Keratinocyte (primary cell): ENCODE data around the gene FAM136A. TPM values are rescaled to one million over a fixed set of nuclear protein-coding genes. Genes with fewer than 3 reads are reported as not detected.
A peak's percentile ranks its signal among the peaks of the same experiment; 100 is the strongest.

ENCODE experiments used
- DNase-seq: peaks from one replicate; pipeline ENCODE4 v3.0.0-alpha.2; 2011; ENCODE audit warnings: low read depth, missing footprints, low spot score
- FAIRE-seq: peaks from 2 replicates; lab custom pipeline; 2011; peaks lifted over from hg19 to GRCh38; lab: Jason Lieb, UNC
- H2AFZ ChIP-seq: 2 replicates; pipeline ENCODE4 v1.6.0; 2012; ENCODE audit warnings: low read length, control low read depth, inconsistent platforms; ENCODE audit not compliant: control insufficient read depth
- H3K27ac ChIP-seq: 2 replicates; pipeline ENCODE4 v1.5.1; 2011; ENCODE audit warnings: low read length; ENCODE audit not compliant: control insufficient read depth, insufficient read depth
- H3K27me3 ChIP-seq: 3 replicates; pipeline ENCODE4 v1.6.0; 2011; ENCODE audit warnings: low read length; ENCODE audit not compliant: control insufficient read depth, insufficient read depth; ENCODE audit errors: extremely low read depth
- H3K36me3 ChIP-seq, 2 experiments: 2 replicates in 1 of 2; 3 replicates in 1 of 2; pipeline ENCODE4 v1.5.1; 2011; ENCODE audit warnings: low read length in 2 of 2, mild to moderate bottlenecking in 1 of 2; ENCODE audit not compliant: control insufficient read depth in 2 of 2, insufficient read depth in 2 of 2; ENCODE audit errors: extremely low read depth in 1 of 2
- H3K4me1 ChIP-seq: 3 replicates; pipeline ENCODE4 v1.5.1; 2011; ENCODE audit warnings: low read length; ENCODE audit not compliant: control insufficient read depth, insufficient read depth; ENCODE audit errors: extremely low read depth
- H3K4me2 ChIP-seq: 3 replicates; pipeline ENCODE4 v1.6.0; 2011; ENCODE audit warnings: low read depth, low read length; ENCODE audit not compliant: control insufficient read depth, insufficient read depth; ENCODE audit errors: extremely low read depth
- H3K4me3 ChIP-seq, 3 experiments: fragments of 200-600 bp in 1 of 3; sonication (generic) in 1 of 3; 2 replicates in 2 of 3; 3 replicates in 1 of 3; pipeline ENCODE4 v1.5.1; 2011 to 2016; ENCODE audit warnings: low read length in 3 of 3, mild to moderate bottlenecking in 3 of 3, control low read depth in 2 of 3, inconsistent platforms in 1 of 3, low read depth in 1 of 3, mixed read lengths in 1 of 3, mixed run types in 1 of 3, moderate library complexity in 1 of 3; ENCODE audit not compliant: control insufficient read depth in 2 of 3, insufficient read depth in 2 of 3; ENCODE audit errors: extremely low read depth in 1 of 3
- H3K79me2 ChIP-seq: 2 replicates; pipeline ENCODE4 v1.6.0; 2012; ENCODE audit warnings: low read length; ENCODE audit not compliant: control insufficient read depth, insufficient read depth
- H3K9ac ChIP-seq: 3 replicates; pipeline ENCODE4 v1.6.0; 2011; ENCODE audit warnings: low read length; ENCODE audit not compliant: control insufficient read depth, insufficient read depth; ENCODE audit errors: extremely low read depth
- H3K9me1 ChIP-seq: 3 replicates; pipeline ENCODE4 v1.6.0; 2011; ENCODE audit warnings: low read length; ENCODE audit not compliant: control insufficient read depth, insufficient read depth; ENCODE audit errors: extremely low read depth
- H3K9me3 ChIP-seq: 2 replicates; pipeline ENCODE4 v1.5.1; 2012; ENCODE audit warnings: low read depth, low read length; ENCODE audit not compliant: control insufficient read depth
- H4K20me1 ChIP-seq: 3 replicates; pipeline ENCODE4 v1.6.0; 2011; ENCODE audit warnings: low read length; ENCODE audit not compliant: control insufficient read depth, insufficient read depth; ENCODE audit errors: extremely low read depth
- CTCF ChIP-seq, 3 experiments: IDR thresholded peaks in 1 of 3; conservative IDR thresholded peaks in 1 of 3; optimal IDR thresholded peaks in 1 of 3; 2 replicates in 2 of 3; 3 replicates in 1 of 3; pipeline versions ENCODE3 to v1.5.1; 2011; ENCODE audit warnings: low read length in 3 of 3, mild to moderate bottlenecking in 3 of 3, moderate library complexity in 2 of 3, control low read depth in 1 of 3, inconsistent platforms in 1 of 3; ENCODE audit not compliant: insufficient read depth in 2 of 3; ENCODE audit errors: extremely low read depth in 1 of 3
- EZH2 ChIP-seq: IDR thresholded peaks from one replicate; pipeline ENCODE4 v1.6.1; 2012; ENCODE audit warnings: inconsistent platforms, mild to moderate bottlenecking, low read length, moderate library complexity
- dilution Hi-C: fragments of 300-500 bp; cut with MboI; formaldehyde crosslinking; loops from one replicate; pipeline ENCODE4 v1.7.0; 2020; ENCODE audit warnings: low sequenced_read_pairs; ENCODE audit not compliant: extremely low pct_ligation_motif_present
- polyA plus RNA-seq, 5 experiments: library from polyadenylated mRNA; depleted of rRNA in 3 of 5; stranded (reverse) in 3 of 5; stranded (forward) in 1 of 5; unstranded in 1 of 5; fragments of >200 nt; gene quantifications; 1 replicate in 1 of 5; 2 replicates in 3 of 5; 3 replicates in 1 of 5; pipeline versions ENCODE4 v1.2.1 to v1.2.3, GENCODE V29; 2011 to 2012; ENCODE audit warnings: missing spikeins in 2 of 5, low read depth in 1 of 5, low replicate concordance in 1 of 5
- small RNA-seq, 3 experiments: library from RNA; depleted of rRNA; stranded (forward); fragments of <200 nt; gene quantifications; one replicate each; pipeline ENCODE3, GENCODE V24; 2012; ENCODE audit warnings: low read depth in 3 of 3, low replicate concordance in 1 of 3; ENCODE audit not compliant: insufficient read length in 3 of 3

FAM136A gene
- polyA plus RNA-seq, 1 donor (not counting 4 experiments of a cell fraction or from before 2014, with no cell fraction given) = 35.8 TPM

GRCh38 chr2:70248181-70248847 lies 53.6 kb downstream of the FAM136A start, which contains the start of gene TIA1:
TSS of gene TIA1 (minus strand) at chr2:70248628. CDS start at chr2:70248430, 198 bp downstream.
- H3K9me3 ChIP-seq = no peaks in the 10 kb centered on the region
- no peaks in the 10 kb centered on the region for H3K36me3 ChIP-seq
- peak within 1 kb of the TSS; percentile 90 for H3K4me2 ChIP-seq
- H3K79me2 ChIP-seq = peaks cover 49% of the 10 kb centered on the region
- H3K9ac ChIP-seq = peak within 1 kb of the TSS; percentile 100
- no peaks in the 10 kb centered on the region for H4K20me1 ChIP-seq
- DNase-seq (peak; percentile 90), FAIRE-seq (peak; percentile 17)
- H3K27ac ChIP-seq = peak within 1 kb of the TSS; percentile 98
- H3K27me3 ChIP-seq = no peaks in the 10 kb centered on the region
- dilution Hi-C loops = no loop called here
- no peak for TF ChIP-seq EZH2
- TF ChIP-seq CTCF (optimal IDR thresholded peaks at IDR 0.05 in 1 of 3, IDR thresholded peaks at IDR 0.05 in 1 of 3, conservative IDR thresholded peaks at IDR 0.05 in 1 of 3; ENCODE audit: extremely low read depth in 1 of 3, insufficient read depth in 2 of 3, low read length in 3 of 3) = no peak
- H3K9me1 ChIP-seq = no peaks in the 10 kb centered on the region
- peak within 1 kb of the TSS; percentile 71 to 100 (median 76) for H3K4me3 ChIP-seq
- peaks cover 7% of the 10 kb centered on the region for H3K4me1 ChIP-seq
- peak within 1 kb of the TSS; percentile 97 for H2AFZ ChIP-seq

GRCh38 chr2:70247364-70248180 lies 54.3 kb downstream of the FAM136A start:
- FAIRE-seq (no peak), DNase-seq (no peak)
- peaks cover 7% of the 10 kb centered on the region for H3K4me1 ChIP-seq
- H3K27me3 ChIP-seq = no peaks in the 10 kb centered on the region
- H2AFZ ChIP-seq = peak overlapping the region; percentile 97
- H3K9ac ChIP-seq = peak overlapping the region; percentile 100
- no peaks in the 10 kb centered on the region for H3K9me3 ChIP-seq
- dilution Hi-C loops = no loop called here
- peak overlapping the region; percentile 71 to 100 (median 76) for H3K4me3 ChIP-seq
- H3K27ac ChIP-seq = peak overlapping the region; percentile 98
- H3K36me3 ChIP-seq = no peaks in the 10 kb centered on the region
- TF ChIP-seq EZH2 (no peak), CTCF (optimal IDR thresholded peaks at IDR 0.05 in 1 of 3, IDR thresholded peaks at IDR 0.05 in 1 of 3, conservative IDR thresholded peaks at IDR 0.05 in 1 of 3; ENCODE audit: extremely low read depth in 1 of 3, insufficient read depth in 2 of 3, low read length in 3 of 3) (no peak)
- peak overlapping the region; percentile 90 for H3K4me2 ChIP-seq
- H4K20me1 ChIP-seq = no peaks in the 10 kb centered on the region
- H3K9me1 ChIP-seq = no peaks in the 10 kb centered on the region
- peaks cover 57% of the 10 kb centered on the region for H3K79me2 ChIP-seq

Small RNA genes lying within 50 kb of the gene (small RNA-seq; reads per million reads assigned to genes)
- 0 reads per million in 3 experiments for gene AC016700.2
- 0 reads per million in 3 experiments for gene MIR1285-2

Other genes with a start within 250 kb of the FAM136A start
- 65.9 to 151 TPM (median 86.8 TPM) in 3 replicates for gene PCBP1, start 214.6 kb downstream of the FAM136A start, polyA plus RNA-seq
- gene C2orf42, start 111.0 kb downstream of the FAM136A start, polyA plus RNA-seq = 9.3 to 10.3 TPM (median 9.3 TPM) in 3 replicates
- gene TIA1, start 53.4 kb downstream of the FAM136A start, polyA plus RNA-seq = 30.0 to 79.3 TPM (median 76.3 TPM) in 3 replicates
- 40.4 to 53.4 TPM (median 46.6 TPM) in 3 replicates for gene PCYOX1, start 43.9 kb downstream of the FAM136A start, polyA plus RNA-seq
- 117 to 263 TPM (median 260 TPM) in 3 replicates for gene SNRPG, start 8.3 kb downstream of the FAM136A start, polyA plus RNA-seq